HepG2 (cell line): ENCODE measurements around the gene PEPD. TPM values are rescaled to one million over a fixed set of nuclear protein-coding genes. Genes with fewer than 3 reads are reported as not detected.

Experiments used
- ATAC-seq: fragments of 200-7000 bp; cut with Tn5 transposase; 3 replicates; pipeline ENCODE4 v1.9.1; 2020; ENCODE audit warnings: mild to moderate bottlenecking, moderate library complexity
- BruUV-seq: library from RNA; stranded (reverse); fragments of 400-500 nt; replicated peaks from 2 replicates; lab custom pipeline; 2021; lab: Mats Ljungman, UMichigan
- CTCF ChIA-PET: fragments of 300-600 bp; formaldehyde crosslinking; extraction: SDS; loops from one replicate; lab custom pipeline; 2021; ENCODE audit warnings: low total read pairs, inconsistent platforms, low intra/inter-chr PET ratio; lab: Yijun Ruan, JAX
- POLR2A ChIA-PET: fragments of 350-600 bp; sonication (Branson Sonifier 250); formaldehyde crosslinking; loops from one replicate; lab custom pipeline; 2020; ENCODE audit warnings: antibody characterized with exemption, inconsistent platforms; lab: Yijun Ruan, JAX
- DNase-seq: peaks from one replicate; pipeline ENCODE4 v3.0.0-alpha.2; 2015; ENCODE audit warnings: low spot score
- FAIRE-seq: peaks from 3 replicates; lab custom pipeline; 2011; peaks lifted over from hg19 to GRCh38; lab: Jason Lieb, UNC
- H2AFZ ChIP-seq: one replicate; pipeline ENCODE4 v1.6.1; 2011; ENCODE audit warnings: low read length, inconsistent platforms
- H3K27ac ChIP-seq: fragments of 300-600 bp; 3 replicates; pipeline ENCODE4 v1.8.0; 2011; ENCODE audit warnings: mixed run types, mild to moderate bottlenecking, mixed read lengths, low read length, inconsistent platforms; ENCODE audit not compliant: insufficient read depth; ENCODE audit errors: extremely low read length
- H3K27me3 ChIP-seq, 2 experiments: fragments of 200-600 bp in 1 of 2; 2 replicates in 1 of 2; 3 replicates in 1 of 2; pipeline versions ENCODE4 v1.6.0 to v1.8.0; 2011; ENCODE audit warnings: low read length in 2 of 2, mild to moderate bottlenecking in 2 of 2, moderate library complexity in 2 of 2, inconsistent platforms in 1 of 2; ENCODE audit not compliant: insufficient read depth in 2 of 2, control insufficient read depth in 1 of 2
- H3K36me3 ChIP-seq, 2 experiments: fragments of 200-600 bp in 1 of 2; replicated peaks in 1 of 2; 2 replicates in 1 of 2; 3 replicates in 1 of 2; pipeline versions ENCODE4 v1.5.1 to v1.8.0; 2011; ENCODE audit warnings: low read length in 2 of 2, inconsistent platforms in 1 of 2; ENCODE audit not compliant: insufficient read depth in 2 of 2, control insufficient read depth in 1 of 2
- H3K4me1 ChIP-seq: 2 replicates; pipeline ENCODE4 v1.5.1; 2012; ENCODE audit warnings: low read length, inconsistent platforms; ENCODE audit not compliant: insufficient read depth
- H3K4me2 ChIP-seq: 2 replicates; pipeline ENCODE4 v1.6.0; 2011; ENCODE audit warnings: low read depth, low read length, inconsistent platforms
- H3K4me3 ChIP-seq, 3 experiments: fragments of 200-600 bp in 1 of 3; sonication (generic), shearing (Covaris generic) in 1 of 3; replicated peaks in 1 of 3; 2 replicates each; pipeline ENCODE4 v1.5.1; 2011 to 2016; ENCODE audit warnings: low read length in 3 of 3, inconsistent platforms in 2 of 3, low read depth in 2 of 3, mild to moderate bottlenecking in 2 of 3, control low read depth in 1 of 3, mixed read lengths in 1 of 3; ENCODE audit not compliant: insufficient read depth in 1 of 3
- H3K79me2 ChIP-seq: one replicate; pipeline ENCODE4 v1.6.1; 2011; ENCODE audit warnings: low read length, inconsistent platforms; ENCODE audit not compliant: insufficient read depth
- H3K9ac ChIP-seq: 2 replicates; pipeline ENCODE4 v1.6.0; 2011; ENCODE audit warnings: mild to moderate bottlenecking, low read depth, low read length, inconsistent platforms; ENCODE audit not compliant: insufficient read depth
- H3K9me3 ChIP-seq: 2 replicates; pipeline ENCODE4 v1.5.1; 2012; ENCODE audit warnings: mild to moderate bottlenecking, low read length
- H4K20me1 ChIP-seq: 2 replicates; pipeline ENCODE4 v1.6.0; 2011; ENCODE audit warnings: inconsistent platforms, mild to moderate bottlenecking, low read length, moderate library complexity; ENCODE audit not compliant: insufficient read depth
- ATF1 ChIP-seq: IDR thresholded peaks from 2 replicates; pipeline ENCODE4 v1.6.1; 2016; ENCODE audit warnings: mild to moderate bottlenecking, control low read depth
- CCDC6 ChIP-seq: sonication (generic); formaldehyde crosslinking; IDR thresholded peaks from 2 replicates; pipeline ENCODE4 v1.8.1; 2022; ENCODE audit warnings: mild to moderate bottlenecking, missing genetic modification reagents, moderate library complexity
- CHD2 ChIP-seq: IDR thresholded peaks from 2 replicates; pipeline ENCODE4 v1.6.1; 2011; ENCODE audit warnings: low read depth, low read length, improper control_type of control experiment
- ELF1 ChIP-seq: sonication (generic); formaldehyde crosslinking; IDR thresholded peaks from 2 replicates; pipeline ENCODE4 v1.4.0; 2020; ENCODE audit warnings: missing genetic modification reagents
- MEIS1 ChIP-seq: sonication (generic); formaldehyde crosslinking; IDR thresholded peaks from 2 replicates; pipeline ENCODE4 v1.9.0; 2021; ENCODE audit warnings: mild to moderate bottlenecking, missing genetic modification reagents, moderate library complexity, borderline replicate concordance
- PITX1 ChIP-seq: sonication (generic); formaldehyde crosslinking; IDR thresholded peaks from 2 replicates; pipeline ENCODE4 v1.5.1; 2020; ENCODE audit warnings: mild to moderate bottlenecking, missing genetic modification reagents
- SIN3B ChIP-seq: fragments of 150-350 bp; IDR thresholded peaks from 2 replicates; pipeline ENCODE4 v1.6.1; 2014; ENCODE audit warnings: low read length
- TAF15 ChIP-seq: fragments of 200-400 bp; formaldehyde crosslinking; IDR thresholded peaks from one replicate; pipeline ENCODE4 v1.6.1; 2018; ENCODE audit warnings: mild to moderate bottlenecking, low read depth, low read length; ENCODE audit not compliant: poor library complexity, severe bottlenecking
- WIZ ChIP-seq: sonication (generic); formaldehyde crosslinking; IDR thresholded peaks from 2 replicates; pipeline ENCODE4 v1.5.1; 2020; ENCODE audit warnings: mild to moderate bottlenecking, missing genetic modification reagents
- ZBED4 ChIP-seq: sonication (generic); formaldehyde crosslinking; IDR thresholded peaks from 2 replicates; pipeline ENCODE4 v1.4.0; 2020; ENCODE audit warnings: missing genetic modification reagents, borderline replicate concordance
- ZNF335 ChIP-seq: sonication (generic); formaldehyde crosslinking; IDR thresholded peaks from 2 replicates; pipeline ENCODE4 v1.4.0; 2020; ENCODE audit warnings: missing genetic modification reagents
- ZNF788 ChIP-seq: sonication (generic); formaldehyde crosslinking; IDR thresholded peaks from 2 replicates; pipeline ENCODE4 v1.5.0; 2020; ENCODE audit warnings: mild to moderate bottlenecking, missing genetic modification reagents, borderline replicate concordance
- ZSCAN20 ChIP-seq: sonication (generic); formaldehyde crosslinking; IDR thresholded peaks from 2 replicates; pipeline ENCODE4 v1.4.0; 2020; ENCODE audit warnings: missing genetic modification reagents, mild to moderate bottlenecking, borderline replicate concordance
- ZSCAN25 ChIP-seq: sonication (generic); formaldehyde crosslinking; IDR thresholded peaks from 2 replicates; pipeline ENCODE4 v1.8.0; 2022; ENCODE audit warnings: mild to moderate bottlenecking, missing genetic modification reagents
- WGBS: methylation state at CpG from one replicate; pipeline ENCODE4 v1.1.6; 2017; ENCODE audit warnings: low lambda C conversion rate; 5-methylcytosine and 5-hydroxymethylcytosine counted together
- in situ Hi-C: cut with HindIII; loops from 2 replicates; pipeline ENCODE4 v1.10.0; 2017; ENCODE audit warnings: low pct_unique_long_range_greater_than_20kb; ENCODE audit not compliant: extremely low pct_ligation_motif_present
- intact Hi-C: fragments of 100-400 bp; cut with micrococcal nuclease; formaldehyde crosslinking; loops from one replicate; pipeline ENCODE4 v1.10.0; 2022; ENCODE audit not compliant: unreplicated experiment
- polyA plus RNA-seq, 8 experiments: library from polyadenylated mRNA; depleted of rRNA in 3 of 8; stranded (reverse) in 7 of 8; unstranded in 1 of 8; fragments of >200 nt; fragmentation: Illumina TruSeq in 4 of 8; extraction: Trizol in 4 of 8; gene quantifications; 2 replicates each; pipeline versions ENCODE4 v1.2.1 to v1.2.3, GENCODE V29; 2011 to 2016; ENCODE audit warnings: low read depth in 4 of 8, missing spikeins in 1 of 8, mixed read lengths in 1 of 8; ENCODE audit not compliant: insufficient read depth in 1 of 8
- total RNA-seq, 5 experiments: library from RNA; depleted of rRNA; stranded (reverse); fragments of >200 nt; fragmentation: Illumina TruSeq; extraction: Trizol; gene quantifications; 2 replicates each; pipeline ENCODE4 v1.2.3, GENCODE V29; 2016; ENCODE audit warnings: low read depth in 1 of 5
- TF ChIP-seq, protein P1 (sequence below): sonication (generic); formaldehyde crosslinking; IDR thresholded peaks from 2 replicates; pipeline ENCODE4 v1.5.0; 2020; ENCODE audit warnings: missing genetic modification reagents
- TF ChIP-seq, protein P2 (sequence below): IDR thresholded peaks from 2 replicates; pipeline ENCODE4 v1.6.1; 2016
- TF ChIP-seq, protein P3 (sequence below): sonication (generic); formaldehyde crosslinking; IDR thresholded peaks from 2 replicates; pipeline ENCODE4 v1.5.1; 2020; ENCODE audit warnings: missing genetic modification reagents, mild to moderate bottlenecking, borderline replicate concordance

Gene PEPD
- total and polyA plus RNA-seq, 2 of the 13 experiments (the other 11 are each of a cell fraction or from before 2014, with no cell fraction given) = 60.7 to 75.1 TPM

DNA sequence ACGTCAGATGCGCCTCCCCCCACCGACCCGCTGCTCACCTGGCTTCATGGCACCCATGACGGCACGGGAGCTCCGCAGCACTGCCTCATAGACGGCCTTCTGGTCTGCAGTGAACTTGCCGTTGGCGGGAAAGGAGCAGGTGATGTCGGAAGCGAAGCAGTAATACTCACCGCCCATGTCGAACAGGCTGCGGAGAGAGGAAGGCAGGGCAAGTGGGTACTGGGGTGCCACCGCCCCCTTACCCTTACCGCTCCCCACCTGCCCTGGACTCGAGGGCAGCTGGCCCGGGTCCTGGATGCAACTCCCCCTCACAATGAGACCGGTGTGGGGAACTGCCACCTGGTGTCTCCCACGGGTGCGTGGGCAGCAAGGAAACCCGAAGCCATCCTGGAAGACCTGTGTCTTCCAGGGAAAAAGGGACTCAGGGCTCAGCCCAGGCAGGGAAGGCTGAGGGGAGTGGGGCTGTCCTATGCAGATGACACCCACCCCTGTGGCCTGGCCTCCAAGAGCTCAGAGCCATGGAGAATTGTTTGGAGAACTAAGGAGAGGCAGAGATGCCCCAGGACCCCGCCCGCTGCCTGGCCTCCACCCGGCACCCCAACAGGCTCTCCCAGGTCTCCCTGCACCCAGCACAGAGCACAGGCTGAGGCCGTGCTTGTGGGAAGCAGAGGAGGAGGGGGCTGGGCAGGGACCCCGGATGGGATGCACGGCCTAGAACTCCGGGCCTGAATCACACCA lies 119.7 kb downstream of the PEPD start:
- Histone ChIP-seq H3K4me1 (peaks cover 100% of the 10 kb centered on the region), H3K9ac (no peak overlapping the region), H3K4me3 (no peak overlapping the region), H3K27me3 (no peaks in the 10 kb centered on the region), H3K79me2 (no peaks in the 10 kb centered on the region), H3K9me3 (no peaks in the 10 kb centered on the region), H4K20me1 (no peaks in the 10 kb centered on the region), H3K36me3 (no peaks in the 10 kb centered on the region), H2AFZ (no peak overlapping the region), H3K4me2 (no peak overlapping the region), H3K27ac (peak overlapping the region; percentile 95)
- intact Hi-C loops = no loop called here
- ChIA-PET POLR2A (interaction anchor here (0.7 to 3.2 kb wide), 5 partner anchors 9 to 123 kb away, joined by 3 to 58 read pairs (median 4); partner anchors contain the start of gene CEBPA), CTCF (interaction anchor here (0.9 kb wide), 1 partner anchor 160 kb away, joined by 3 read pairs; no protein-coding TSS in a partner anchor)
- ATAC-seq (no peak), DNase-seq (no peak), FAIRE-seq (no peak)
- in situ Hi-C loops = loop anchor here (5.0 kb wide), 2 partner anchors 100 to 165 kb away; partner anchors contain the start of gene CEBPA
- 93% methylated on average over 13 of the region's 30 CpGs for WGBS
- no TSS peak for BruUV-seq
- TF ChIP-seq SIN3B (no peak), ATF1 (CRISPR knock-in tag) (no peak), ZNF788 (no peak), CCDC6 (CRISPR knock-in tag) (no peak), ZNF335 (CRISPR knock-in tag) (no peak), ELF1 (CRISPR knock-in tag) (no peak), MEIS1 (0 out of 2 replicates have a peak, but pooled peaks have one; percentile 39), PITX1 (CRISPR knock-in tag) (no peak), WIZ (no peak), ZBED4 (CRISPR knock-in tag) (no peak), TAF15 (peak; percentile 7), ZSCAN25 (CRISPR knock-in tag) (no peak), ZSCAN20 (no peak), CHD2 (no peak)
- TF ChIP-seq, protein P1, sequence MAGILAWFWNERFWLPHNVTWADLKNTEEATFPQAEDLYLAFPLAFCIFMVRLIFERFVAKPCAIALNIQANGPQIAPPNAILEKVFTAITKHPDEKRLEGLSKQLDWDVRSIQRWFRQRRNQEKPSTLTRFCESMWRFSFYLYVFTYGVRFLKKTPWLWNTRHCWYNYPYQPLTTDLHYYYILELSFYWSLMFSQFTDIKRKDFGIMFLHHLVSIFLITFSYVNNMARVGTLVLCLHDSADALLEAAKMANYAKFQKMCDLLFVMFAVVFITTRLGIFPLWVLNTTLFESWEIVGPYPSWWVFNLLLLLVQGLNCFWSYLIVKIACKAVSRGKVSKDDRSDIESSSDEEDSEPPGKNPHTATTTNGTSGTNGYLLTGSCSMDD = no peak
- TF ChIP-seq, protein P2, sequence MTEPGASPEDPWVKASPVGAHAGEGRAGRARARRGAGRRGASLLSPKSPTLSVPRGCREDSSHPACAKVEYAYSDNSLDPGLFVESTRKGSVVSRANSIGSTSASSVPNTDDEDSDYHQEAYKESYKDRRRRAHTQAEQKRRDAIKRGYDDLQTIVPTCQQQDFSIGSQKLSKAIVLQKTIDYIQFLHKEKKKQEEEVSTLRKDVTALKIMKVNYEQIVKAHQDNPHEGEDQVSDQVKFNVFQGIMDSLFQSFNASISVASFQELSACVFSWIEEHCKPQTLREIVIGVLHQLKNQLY (CRISPR knock-in tag) = no peak
- TF ChIP-seq, protein P3, sequence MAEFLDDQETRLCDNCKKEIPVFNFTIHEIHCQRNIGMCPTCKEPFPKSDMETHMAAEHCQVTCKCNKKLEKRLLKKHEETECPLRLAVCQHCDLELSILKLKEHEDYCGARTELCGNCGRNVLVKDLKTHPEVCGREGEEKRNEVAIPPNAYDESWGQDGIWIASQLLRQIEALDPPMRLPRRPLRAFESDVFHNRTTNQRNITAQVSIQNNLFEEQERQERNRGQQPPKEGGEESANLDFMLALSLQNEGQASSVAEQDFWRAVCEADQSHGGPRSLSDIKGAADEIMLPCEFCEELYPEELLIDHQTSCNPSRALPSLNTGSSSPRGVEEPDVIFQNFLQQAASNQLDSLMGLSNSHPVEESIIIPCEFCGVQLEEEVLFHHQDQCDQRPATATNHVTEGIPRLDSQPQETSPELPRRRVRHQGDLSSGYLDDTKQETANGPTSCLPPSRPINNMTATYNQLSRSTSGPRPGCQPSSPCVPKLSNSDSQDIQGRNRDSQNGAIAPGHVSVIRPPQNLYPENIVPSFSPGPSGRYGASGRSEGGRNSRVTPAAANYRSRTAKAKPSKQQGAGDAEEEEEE (CRISPR knock-in tag) = no peak
